HL-60 (cell line): ENCODE results near the gene CPLX3.
A peak's percentile ranks its signal among the peaks of the same experiment; 100 is the strongest.

Source experiments
- DNase-seq, 2 experiments: peaks; one replicate each; pipeline ENCODE4 v3.0.0-alpha.2; 2010 to 2020; ENCODE audit warnings: low read depth in 1 of 2, low spot score in 1 of 2
- H3K27ac ChIP-seq: fragments of 250-450 bp; sonication (Bioruptor Pico); replicated peaks from 2 replicates; pipeline ENCODE4 v1.5.1; 2020; ENCODE audit warnings: mild to moderate bottlenecking, moderate library complexity
- H3K27me3 ChIP-seq: fragments of 250-450 bp; sonication (Bioruptor Pico); 2 replicates; pipeline ENCODE4 v1.5.1; 2021; ENCODE audit warnings: mild to moderate bottlenecking, moderate library complexity; ENCODE audit not compliant: insufficient read depth, poor library complexity, severe bottlenecking
- H3K4me3 ChIP-seq: replicated peaks from 2 replicates; pipeline ENCODE4 v1.5.1; 2011; ENCODE audit warnings: mild to moderate bottlenecking, control low read depth, low read length; ENCODE audit not compliant: insufficient read depth
- GABPA ChIP-seq: IDR thresholded peaks from 2 replicates; pipeline ENCODE4 v1.6.1; 2012; ENCODE audit warnings: low read depth
- POLR2AphosphoS5 ChIP-seq: IDR thresholded peaks from 2 replicates; pipeline ENCODE4 v1.6.1; 2012; ENCODE audit warnings: low read depth
- SPI1 ChIP-seq: IDR thresholded peaks from 2 replicates; pipeline ENCODE4 v1.6.1; 2012; ENCODE audit warnings: low read depth, mild to moderate bottlenecking, borderline replicate concordance
- TF ChIP-seq, protein P1 (sequence below): IDR thresholded peaks from 2 replicates; pipeline ENCODE4 v1.6.1; 2012; ENCODE audit warnings: low read depth; ENCODE audit not compliant: insufficient replicate concordance
- TF ChIP-seq, protein P2 (sequence below): IDR thresholded peaks from one replicate; pipeline ENCODE4 v1.5.1; 2011; ENCODE audit warnings: low read length, control low read depth, inconsistent platforms; ENCODE audit not compliant: insufficient read depth

The CPLX3 gene

DNA sequence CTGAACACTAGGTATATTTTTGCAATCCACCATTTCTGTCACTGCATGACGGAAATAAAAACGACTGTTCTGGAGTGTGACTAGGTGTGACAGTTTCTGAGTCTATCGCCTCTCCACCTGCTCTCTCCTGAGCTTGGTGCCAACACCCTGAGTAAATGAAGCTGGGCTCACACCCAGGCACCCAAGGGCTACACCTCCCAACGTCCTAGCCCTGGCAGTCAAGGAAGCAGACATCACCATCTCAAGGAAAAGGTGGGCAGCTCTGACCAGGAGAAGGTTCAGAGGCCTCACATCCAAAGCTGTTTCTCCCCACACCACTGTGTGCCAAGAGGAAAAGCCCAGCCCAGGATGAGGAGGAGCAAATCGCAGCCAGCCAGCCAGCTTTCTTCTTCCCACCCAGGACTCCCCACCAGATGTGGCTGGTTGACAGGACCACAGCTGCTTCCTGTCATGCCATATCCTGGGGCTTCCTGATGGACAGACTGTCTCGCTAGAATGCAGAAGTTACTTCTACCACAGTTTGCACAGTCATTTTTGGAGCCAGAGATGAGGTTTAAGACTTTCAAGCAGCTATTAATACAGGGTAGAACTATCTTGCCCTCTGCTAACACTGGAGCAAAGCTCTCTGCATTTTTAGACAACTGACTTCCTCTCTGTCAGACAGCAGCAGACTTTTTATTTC, 43.4 kb downstream of the CPLX3 start:
- DNase-seq: peak; percentile 82 to 96
- peak overlapping the region; percentile 95 for H3K27ac ChIP-seq
- TF ChIP-seq SPI1 (peak; percentile 87), GABPA (no peak), POLR2AphosphoS5 (peak; percentile 98)
- TF ChIP-seq, protein P1, sequence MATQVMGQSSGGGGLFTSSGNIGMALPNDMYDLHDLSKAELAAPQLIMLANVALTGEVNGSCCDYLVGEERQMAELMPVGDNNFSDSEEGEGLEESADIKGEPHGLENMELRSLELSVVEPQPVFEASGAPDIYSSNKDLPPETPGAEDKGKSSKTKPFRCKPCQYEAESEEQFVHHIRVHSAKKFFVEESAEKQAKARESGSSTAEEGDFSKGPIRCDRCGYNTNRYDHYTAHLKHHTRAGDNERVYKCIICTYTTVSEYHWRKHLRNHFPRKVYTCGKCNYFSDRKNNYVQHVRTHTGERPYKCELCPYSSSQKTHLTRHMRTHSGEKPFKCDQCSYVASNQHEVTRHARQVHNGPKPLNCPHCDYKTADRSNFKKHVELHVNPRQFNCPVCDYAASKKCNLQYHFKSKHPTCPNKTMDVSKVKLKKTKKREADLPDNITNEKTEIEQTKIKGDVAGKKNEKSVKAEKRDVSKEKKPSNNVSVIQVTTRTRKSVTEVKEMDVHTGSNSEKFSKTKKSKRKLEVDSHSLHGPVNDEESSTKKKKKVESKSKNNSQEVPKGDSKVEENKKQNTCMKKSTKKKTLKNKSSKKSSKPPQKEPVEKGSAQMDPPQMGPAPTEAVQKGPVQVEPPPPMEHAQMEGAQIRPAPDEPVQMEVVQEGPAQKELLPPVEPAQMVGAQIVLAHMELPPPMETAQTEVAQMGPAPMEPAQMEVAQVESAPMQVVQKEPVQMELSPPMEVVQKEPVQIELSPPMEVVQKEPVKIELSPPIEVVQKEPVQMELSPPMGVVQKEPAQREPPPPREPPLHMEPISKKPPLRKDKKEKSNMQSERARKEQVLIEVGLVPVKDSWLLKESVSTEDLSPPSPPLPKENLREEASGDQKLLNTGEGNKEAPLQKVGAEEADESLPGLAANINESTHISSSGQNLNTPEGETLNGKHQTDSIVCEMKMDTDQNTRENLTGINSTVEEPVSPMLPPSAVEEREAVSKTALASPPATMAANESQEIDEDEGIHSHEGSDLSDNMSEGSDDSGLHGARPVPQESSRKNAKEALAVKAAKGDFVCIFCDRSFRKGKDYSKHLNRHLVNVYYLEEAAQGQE: peak; percentile 23
- TF ChIP-seq, protein P2, sequence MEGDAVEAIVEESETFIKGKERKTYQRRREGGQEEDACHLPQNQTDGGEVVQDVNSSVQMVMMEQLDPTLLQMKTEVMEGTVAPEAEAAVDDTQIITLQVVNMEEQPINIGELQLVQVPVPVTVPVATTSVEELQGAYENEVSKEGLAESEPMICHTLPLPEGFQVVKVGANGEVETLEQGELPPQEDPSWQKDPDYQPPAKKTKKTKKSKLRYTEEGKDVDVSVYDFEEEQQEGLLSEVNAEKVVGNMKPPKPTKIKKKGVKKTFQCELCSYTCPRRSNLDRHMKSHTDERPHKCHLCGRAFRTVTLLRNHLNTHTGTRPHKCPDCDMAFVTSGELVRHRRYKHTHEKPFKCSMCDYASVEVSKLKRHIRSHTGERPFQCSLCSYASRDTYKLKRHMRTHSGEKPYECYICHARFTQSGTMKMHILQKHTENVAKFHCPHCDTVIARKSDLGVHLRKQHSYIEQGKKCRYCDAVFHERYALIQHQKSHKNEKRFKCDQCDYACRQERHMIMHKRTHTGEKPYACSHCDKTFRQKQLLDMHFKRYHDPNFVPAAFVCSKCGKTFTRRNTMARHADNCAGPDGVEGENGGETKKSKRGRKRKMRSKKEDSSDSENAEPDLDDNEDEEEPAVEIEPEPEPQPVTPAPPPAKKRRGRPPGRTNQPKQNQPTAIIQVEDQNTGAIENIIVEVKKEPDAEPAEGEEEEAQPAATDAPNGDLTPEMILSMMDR: no peak
- H3K4me3 ChIP-seq: no peak overlapping the region
- no peaks in the 10 kb centered on the region for H3K27me3 ChIP-seq

DNA sequence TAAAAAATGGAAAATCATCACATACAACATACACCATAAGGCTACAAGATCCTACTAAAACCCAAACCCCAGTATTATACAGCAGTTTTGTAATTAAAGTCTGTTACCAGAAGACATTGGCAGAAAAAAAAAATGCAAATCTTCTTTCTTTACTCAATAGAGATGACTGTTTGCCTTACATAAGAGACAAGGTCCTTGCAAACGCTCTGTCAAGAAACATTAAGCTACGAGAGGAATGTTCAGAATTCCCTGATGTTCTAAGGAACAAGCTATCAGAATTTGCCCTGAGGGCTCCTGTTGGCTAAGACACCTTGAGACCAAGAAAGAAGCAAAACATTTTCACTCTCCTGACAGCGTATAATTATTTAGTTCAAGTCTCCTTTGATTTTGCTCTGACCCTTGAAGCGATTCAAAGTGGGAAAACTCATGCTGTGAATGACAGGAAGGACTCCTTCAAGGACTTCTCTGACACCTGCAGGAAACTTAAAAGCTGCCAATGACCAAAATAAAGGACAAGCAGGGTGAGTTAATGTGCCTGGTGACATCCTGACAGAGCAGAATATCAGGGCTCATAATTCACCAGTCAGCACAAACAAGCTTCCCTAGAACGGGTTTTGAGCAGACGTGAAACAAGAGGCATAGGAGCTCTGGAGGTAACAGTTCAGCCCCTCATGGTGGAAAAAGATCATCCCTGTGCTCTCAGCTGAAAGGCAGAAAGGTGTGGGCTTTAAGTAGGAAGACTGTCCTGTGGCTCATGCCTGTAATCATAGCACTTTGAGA, 44.2 kb downstream of the CPLX3 start:
- TF ChIP-seq, protein P1: no peak
- no peak for TF ChIP-seq POLR2AphosphoS5
- TF ChIP-seq, protein P2: no peak
- TF ChIP-seq SPI1: no peak
- no peak for TF ChIP-seq GABPA
- H3K4me3 ChIP-seq: peak overlapping the region; percentile 9; the same call in 1 of the 2 replicates
- DNase-seq: no peak
- peak overlapping the region; percentile 95 for H3K27ac ChIP-seq
- H3K27me3 ChIP-seq: no peaks in the 10 kb centered on the region

DNA sequence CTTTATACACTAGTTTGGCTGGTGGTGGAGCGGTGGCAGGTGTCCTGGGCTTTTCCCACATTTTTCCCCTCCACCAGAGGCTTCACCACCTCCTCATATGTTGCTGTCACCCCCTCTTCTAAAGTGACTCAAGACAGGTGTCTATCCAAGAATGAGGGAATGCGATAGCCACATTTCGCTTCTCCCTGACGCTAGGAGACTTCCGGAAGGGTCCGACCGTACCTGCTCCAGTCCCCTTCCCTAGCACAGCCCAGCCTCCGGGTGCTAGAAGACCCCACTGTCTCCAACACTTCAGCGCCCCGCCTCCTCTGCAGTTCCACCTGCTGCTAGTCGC, 46.2 kb downstream of the CPLX3 start:
- Histone ChIP-seq H3K4me3 (peak overlapping the region; percentile 84), H3K27ac (peak overlapping the region; percentile 95), H3K27me3 (no peaks in the 10 kb centered on the region)
- no peak for DNase-seq
- TF ChIP-seq GABPA: no peak
- no peak for TF ChIP-seq POLR2AphosphoS5
- TF ChIP-seq, protein P1: no peak
- TF ChIP-seq, protein P2: no peak
- no peak for TF ChIP-seq SPI1
